GM12878 (cell line): ENCODE data around the gene SUGCT. TPM values are rescaled to one million over a fixed set of nuclear protein-coding genes. Genes with fewer than 3 reads are reported as not detected.

Source experiments
- ATAC-seq: fragments of 200-7000 bp; cut with Tn5 transposase; 3 replicates; pipeline ENCODE4 v1.9.1; 2020; ENCODE audit warnings: mild to moderate bottlenecking, moderate library complexity
- BruUV-seq: library from RNA; stranded (reverse); fragments of 400-500 nt; replicated peaks from 2 replicates; lab custom pipeline; 2021; lab: Mats Ljungman, UMichigan
- CTCF ChIA-PET: fragments of 300-600 bp; sonication (Branson Sonifier 250); formaldehyde crosslinking; extraction: SDS; loops from one replicate; lab custom pipeline; 2021; ENCODE audit warnings: inconsistent platforms; lab: Yijun Ruan, JAX
- POLR2A ChIA-PET: fragments of 350-600 bp; formaldehyde crosslinking; extraction: SDS; loops from one replicate; lab custom pipeline; 2021; ENCODE audit warnings: inconsistent platforms; lab: Charles Lee
- RAD21 ChIA-PET: fragments of 300-600 bp; sonication (Branson Sonifier 250); formaldehyde crosslinking; loops from one replicate; lab custom pipeline; 2023; ENCODE audit warnings: antibody characterized with exemption; ENCODE audit not compliant: unreplicated experiment; lab: Charles Lee
- SMC1A ChIA-PET: fragments of 300-600 bp; sonication (Branson Sonifier 250); formaldehyde crosslinking; loops from one replicate; lab custom pipeline; 2023; ENCODE audit not compliant: unreplicated experiment, uncharacterized antibody; lab: Charles Lee
- DNase-seq: peaks from one replicate; pipeline ENCODE4 v3.0.0-alpha.2; 2011; ENCODE audit warnings: low read depth, low spot score
- FAIRE-seq: peaks from 3 replicates; lab custom pipeline; 2011; peaks lifted over from hg19 to GRCh38; lab: Jason Lieb, UNC
- H2AFZ ChIP-seq: 2 replicates; pipeline ENCODE4 v1.6.0; 2011; ENCODE audit warnings: low read depth, low read length, control low read depth; ENCODE audit not compliant: control insufficient read depth
- H3K27ac ChIP-seq: 2 replicates; pipeline ENCODE4 v1.5.1; 2011; ENCODE audit warnings: control low read depth; ENCODE audit not compliant: control insufficient read depth, insufficient read depth
- H3K27me3 ChIP-seq, 2 experiments: replicated peaks in 1 of 2; 2 replicates each; pipeline versions ENCODE4 v1.6.0 to v1.6.1; 2011; ENCODE audit warnings: low read length in 1 of 2; ENCODE audit not compliant: control insufficient read depth in 2 of 2, insufficient read depth in 2 of 2
- H3K36me3 ChIP-seq, 2 experiments: 2 replicates each; pipeline ENCODE4 v1.5.1; 2011; ENCODE audit warnings: low read length in 1 of 2; ENCODE audit not compliant: control insufficient read depth in 2 of 2, insufficient read depth in 2 of 2
- H3K4me1 ChIP-seq: 2 replicates; pipeline ENCODE4 v1.6.1; 2011; ENCODE audit warnings: mild to moderate bottlenecking, low read length, moderate library complexity, mixed read lengths; ENCODE audit not compliant: control insufficient read depth, insufficient read depth
- H3K4me2 ChIP-seq: 2 replicates; pipeline ENCODE4 v1.6.0; 2011; ENCODE audit warnings: control low read depth; ENCODE audit not compliant: control insufficient read depth, insufficient read depth
- H3K4me3 ChIP-seq: fragments of 200-600 bp; sonication (generic); 2 replicates; pipeline ENCODE4 v1.5.1; 2016
- H3K79me2 ChIP-seq: 2 replicates; pipeline ENCODE4 v1.6.0; 2011; ENCODE audit warnings: low read length; ENCODE audit not compliant: control insufficient read depth, insufficient read depth
- H3K9ac ChIP-seq: 2 replicates; pipeline ENCODE4 v1.8.0; 2011; ENCODE audit warnings: low read length, control low read depth, mixed read lengths; ENCODE audit not compliant: control insufficient read depth, insufficient read depth
- H3K9me3 ChIP-seq: replicated peaks from 3 replicates; pipeline ENCODE4 v1.5.1; 2011; ENCODE audit warnings: mild to moderate bottlenecking, low read length; ENCODE audit not compliant: control insufficient read depth, insufficient read depth
- H4K20me1 ChIP-seq: 2 replicates; pipeline ENCODE4 v1.6.0; 2011; ENCODE audit not compliant: control insufficient read depth, insufficient read depth
- HCFC1 ChIP-seq: fragments of 150-350 bp; IDR thresholded peaks from 2 replicates; pipeline ENCODE4 v1.6.1; 2014; ENCODE audit warnings: low read length
- HDAC2 ChIP-seq: fragments of 200-600 bp; sonication (generic); IDR thresholded peaks from 2 replicates; pipeline ENCODE4 v1.6.1; 2017
- KAT2A ChIP-seq: conservative IDR thresholded peaks from 2 replicates; pipeline ENCODE4 v1.6.1; 2011; ENCODE audit warnings: low read depth, low read length; ENCODE audit not compliant: control insufficient read depth
- ZNF687 ChIP-seq: fragments of 450-650 bp; IDR thresholded peaks from 2 replicates; pipeline ENCODE4 v1.6.1; 2017; ENCODE audit warnings: mild to moderate bottlenecking, moderate library complexity
- WGBS: methylation state at CpG from one replicate; pipeline ENCODE4 v1.1.6; 2016; ENCODE audit warnings: low lambda C conversion rate; ENCODE audit not compliant: insufficient replicate concordance, insufficient coverage; ENCODE audit errors: missing lambda C conversion rate; 5-methylcytosine and 5-hydroxymethylcytosine counted together
- in situ Hi-C: fragments of 300-500 bp; cut with MboI; formaldehyde crosslinking; loops from 9 replicates; pipeline ENCODE4 v1.14.3; 2018; ENCODE audit warnings: mixed read lengths
- intact Hi-C: fragments of 100-400 bp; cut with micrococcal nuclease; formaldehyde crosslinking; loops from one replicate; pipeline ENCODE4 v1.14.2; 2022; ENCODE audit not compliant: unreplicated experiment
- polyA plus RNA-seq, 11 experiments: library from polyadenylated mRNA; depleted of rRNA in 4 of 11; unstranded in 6 of 11; stranded (reverse) in 5 of 11; fragments of >200 nt; fragmentation: Nextera tagmentation in 4 of 11; fragmentation: Illumina TruSeq in 1 of 11; extraction: Ambion mirVana in 4 of 11; extraction: Trizol in 1 of 11; gene quantifications; 1 replicate in 1 of 11; 2 replicates in 10 of 11; pipeline versions ENCODE4 v1.2.1 to v1.2.3, GENCODE V29; 2011 to 2016; ENCODE audit warnings: inconsistent platforms in 2 of 11, missing spikeins in 2 of 11, low read depth in 1 of 11
- total RNA-seq, 4 experiments: library from RNA; depleted of rRNA in 3 of 4; stranded (reverse); fragments of >200 nt in 3 of 4; fragmentation: Illumina TruSeq in 1 of 4; extraction: Trizol in 1 of 4; gene quantifications; 2 replicates each; pipeline versions ENCODE4 v1.2.1 to v1.2.3, GENCODE V29; 2013 to 2021

SUGCT gene
- total and polyA plus RNA-seq, 10 of the 15 experiments (the other 5 are each of a cell fraction or from before 2014, with no cell fraction given) = 0.08 to 1.2 (median 0.67) TPM; not detected in 1

GRCh38 chr7:40880581-40880980 is 745.8 kb downstream of the SUGCT start:
- Histone ChIP-seq H4K20me1 (no peaks in the 10 kb centered on the region), H3K9ac (no peak overlapping the region), H3K36me3 (no peaks in the 10 kb centered on the region), H3K4me1 (no peaks in the 10 kb centered on the region), H3K79me2 (no peaks in the 10 kb centered on the region), H3K27me3 (no peaks in the 10 kb centered on the region), H3K9me3 (no peaks in the 10 kb centered on the region), H3K27ac (no peak overlapping the region), H3K4me3 (no peak overlapping the region), H2AFZ (no peak overlapping the region), H3K4me2 (no peak overlapping the region)
- WGBS = 0% methylated on average over 1 of the region's 1 CpG
- intact Hi-C loops = no loop called here
- ATAC-seq = no peak
- RAD21 ChIA-PET = no interaction called here
- TF ChIP-seq KAT2A (no peak), HDAC2 (no peak), HCFC1 (no peak), ZNF687 (no peak)
- in situ Hi-C loops = no loop called here
- SMC1A ChIA-PET = interaction anchor here (0.6 to 1.4 kb wide), 3 partner anchors 14 to 1025 kb away, joined by 3 to 4 read pairs (median 3); no protein-coding TSS in a partner anchor
- DNase-seq = no peak
- POLR2A ChIA-PET = no interaction called here
- CTCF ChIA-PET = no interaction called here
- BruUV-seq = no TSS peak
- FAIRE-seq = no peak
